ENCODE results near the gene TMEM92.

Gene TMEM92

DNA sequence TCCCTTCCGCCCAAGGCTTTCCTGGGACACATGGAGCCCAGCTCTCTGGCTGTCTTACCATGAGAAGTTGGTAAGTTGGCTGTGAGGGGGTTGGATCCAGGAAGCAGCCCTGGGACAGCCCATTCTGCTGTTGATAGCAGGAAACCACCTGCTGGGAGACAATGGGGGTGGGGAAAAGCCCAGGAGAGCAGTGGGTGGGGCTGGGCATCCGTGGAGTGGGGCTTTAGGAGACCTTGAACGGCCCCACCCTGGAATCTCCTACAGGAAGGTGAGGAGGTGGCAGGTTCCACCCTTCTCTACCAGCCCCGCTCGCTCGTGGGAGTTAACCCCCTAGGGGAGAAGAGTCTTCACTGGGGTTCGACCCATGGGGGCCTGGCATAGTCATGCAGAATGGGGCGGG, 5.8 kb downstream of the TMEM92 start:
- Histone ChIP-seq H3K4me2 (ENCODE audit: low read depth, low read length, poor library complexity, severe bottlenecking) (peak overlapping the region; percentile 15), H3K36me3 (ENCODE audit: insufficient read depth, low read length) (no peaks in the 10 kb centered on the region), H3F3A (ENCODE audit: low read depth) (no peaks in the 10 kb centered on the region), H3K79me2 (ENCODE audit: insufficient read depth, low read length) (no peaks in the 10 kb centered on the region), H3K4me1 (ENCODE audit: insufficient read depth, low read length, poor library complexity, severe bottlenecking) (peaks cover 10% of the 10 kb centered on the region), H4K20me1 (ENCODE audit: insufficient read depth, low read length, poor library complexity, severe bottlenecking) (no peaks in the 10 kb centered on the region), H3K9ac (ENCODE audit: low read depth, low read length, poor library complexity, severe bottlenecking) (no peak overlapping the region), H3K9me2 (replicated peaks; ENCODE audit: low read depth, low read length) (no peaks in the 10 kb centered on the region), H3K27me3 (ENCODE audit: insufficient read depth, low read length, poor library complexity, severe bottlenecking) (no peaks in the 10 kb centered on the region), H3K4me3 (ENCODE audit: low read length, poor library complexity, severe bottlenecking) (no peak overlapping the region), H3K9me3 (ENCODE audit: insufficient read depth, low read depth, low read length) (no peaks in the 10 kb centered on the region), H2AFZ (ENCODE audit: low read length) (no peak overlapping the region)
- TF ChIP-seq, protein P1, sequence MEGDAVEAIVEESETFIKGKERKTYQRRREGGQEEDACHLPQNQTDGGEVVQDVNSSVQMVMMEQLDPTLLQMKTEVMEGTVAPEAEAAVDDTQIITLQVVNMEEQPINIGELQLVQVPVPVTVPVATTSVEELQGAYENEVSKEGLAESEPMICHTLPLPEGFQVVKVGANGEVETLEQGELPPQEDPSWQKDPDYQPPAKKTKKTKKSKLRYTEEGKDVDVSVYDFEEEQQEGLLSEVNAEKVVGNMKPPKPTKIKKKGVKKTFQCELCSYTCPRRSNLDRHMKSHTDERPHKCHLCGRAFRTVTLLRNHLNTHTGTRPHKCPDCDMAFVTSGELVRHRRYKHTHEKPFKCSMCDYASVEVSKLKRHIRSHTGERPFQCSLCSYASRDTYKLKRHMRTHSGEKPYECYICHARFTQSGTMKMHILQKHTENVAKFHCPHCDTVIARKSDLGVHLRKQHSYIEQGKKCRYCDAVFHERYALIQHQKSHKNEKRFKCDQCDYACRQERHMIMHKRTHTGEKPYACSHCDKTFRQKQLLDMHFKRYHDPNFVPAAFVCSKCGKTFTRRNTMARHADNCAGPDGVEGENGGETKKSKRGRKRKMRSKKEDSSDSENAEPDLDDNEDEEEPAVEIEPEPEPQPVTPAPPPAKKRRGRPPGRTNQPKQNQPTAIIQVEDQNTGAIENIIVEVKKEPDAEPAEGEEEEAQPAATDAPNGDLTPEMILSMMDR (conservative IDR thresholded peaks at IDR 0.05; ENCODE audit: low read length), result no peak
- TF ChIP-seq EZH2phosphoT487 (IDR thresholded peaks at IDR 0.05; ENCODE audit: borderline replicate concordance), result no peak

DNA sequence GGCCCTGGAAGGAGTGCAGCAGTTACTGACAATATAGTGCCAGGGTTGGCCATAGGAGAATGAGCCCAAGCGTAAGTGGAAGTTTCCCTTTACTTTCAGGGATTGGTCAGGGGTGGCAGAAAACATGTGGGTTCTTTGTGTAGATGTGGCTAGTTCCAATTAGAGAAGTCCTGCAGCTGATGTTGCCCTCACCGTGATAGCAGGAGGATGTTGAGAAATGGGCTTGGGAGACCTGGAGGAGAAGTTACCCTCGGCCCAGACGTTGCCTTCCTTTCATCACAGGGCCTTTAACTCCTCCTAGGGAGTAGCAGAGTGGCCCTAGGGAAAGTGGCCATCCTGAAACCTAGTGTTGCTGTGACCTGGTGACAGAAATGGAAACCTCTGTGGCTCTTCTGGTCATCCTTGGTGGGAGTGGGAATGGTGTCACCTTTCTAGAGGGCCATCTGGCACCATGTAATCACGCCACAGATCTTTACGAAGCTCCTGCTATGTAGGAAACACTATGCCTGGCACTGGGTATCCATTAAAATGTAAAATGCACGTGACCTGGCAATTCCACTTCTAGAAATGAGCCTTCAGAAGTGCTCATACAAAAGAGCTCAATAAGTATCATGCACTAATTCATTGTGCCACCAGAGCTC, 6.7 kb downstream of the TMEM92 start:
- H3K4me1 ChIP-seq (ENCODE audit: insufficient read depth, low read length, poor library complexity, severe bottlenecking), result peaks cover 10% of the 10 kb centered on the region
- H3K9me3 ChIP-seq (ENCODE audit: insufficient read depth, low read depth, low read length), result no peaks in the 10 kb centered on the region
- no peaks in the 10 kb centered on the region for H3K27me3 ChIP-seq (ENCODE audit: insufficient read depth, low read length, poor library complexity, severe bottlenecking)
- no peaks in the 10 kb centered on the region for H3F3A ChIP-seq (ENCODE audit: low read depth)
- H3K4me3 ChIP-seq (ENCODE audit: low read length, poor library complexity, severe bottlenecking), result no peak overlapping the region
- H3K36me3 ChIP-seq (ENCODE audit: insufficient read depth, low read length), result no peaks in the 10 kb centered on the region
- H3K4me2 ChIP-seq (ENCODE audit: low read depth, low read length, poor library complexity, severe bottlenecking), result no peak overlapping the region
- H4K20me1 ChIP-seq (ENCODE audit: insufficient read depth, low read length, poor library complexity, severe bottlenecking), result no peaks in the 10 kb centered on the region
- H3K79me2 ChIP-seq (ENCODE audit: insufficient read depth, low read length), result no peaks in the 10 kb centered on the region
- H3K9me2 ChIP-seq (replicated peaks; ENCODE audit: low read depth, low read length), result no peaks in the 10 kb centered on the region
- H2AFZ ChIP-seq (ENCODE audit: low read length), result no peak overlapping the region
- H3K9ac ChIP-seq (ENCODE audit: low read depth, low read length, poor library complexity, severe bottlenecking), result no peak overlapping the region
- no peak for TF ChIP-seq EZH2phosphoT487 (IDR thresholded peaks at IDR 0.05; ENCODE audit: borderline replicate concordance)
- TF ChIP-seq, protein P1 (conservative IDR thresholded peaks at IDR 0.05; ENCODE audit: low read length), result no peak

DNA sequence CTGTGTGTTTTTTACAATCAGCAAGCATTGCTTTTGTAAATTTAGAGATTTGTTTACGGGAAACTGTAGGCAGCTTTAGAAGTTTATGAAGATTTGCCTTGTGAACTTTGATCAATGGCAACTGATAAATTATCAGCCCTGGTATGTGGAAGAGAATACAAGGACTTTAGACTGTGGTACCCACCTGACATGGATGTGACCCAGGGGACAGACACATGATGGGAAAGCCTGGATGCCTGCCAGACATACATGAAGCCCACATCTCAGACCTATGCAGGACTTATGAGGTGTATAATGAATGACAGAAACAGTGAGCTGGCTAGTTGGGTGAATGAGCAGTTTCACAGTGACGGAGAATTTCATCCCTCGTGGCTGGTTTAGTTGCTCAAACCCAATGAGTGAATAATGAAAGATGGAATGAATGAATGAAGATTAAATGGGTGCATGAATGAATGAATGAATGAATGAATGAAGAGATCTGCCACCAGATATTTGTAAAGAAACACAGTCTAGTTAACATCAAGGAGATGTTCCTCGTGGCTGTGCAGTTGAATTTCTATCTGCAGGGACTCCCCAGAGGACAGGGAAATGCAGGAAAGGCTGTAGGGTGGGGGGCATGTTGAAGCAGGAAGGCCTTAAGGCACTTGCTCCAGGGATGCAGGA, 7.6 kb downstream of the TMEM92 start:
- Histone ChIP-seq H2AFZ (ENCODE audit: low read length) (no peak overlapping the region), H3K4me1 (ENCODE audit: insufficient read depth, low read length, poor library complexity, severe bottlenecking) (peaks cover 15% of the 10 kb centered on the region)

More for the DNA sequence above, 7.6 kb downstream of the TMEM92 start:
- Histone ChIP-seq H3K4me2 (ENCODE audit: low read depth, low read length, poor library complexity, severe bottlenecking) (no peak overlapping the region), H4K20me1 (ENCODE audit: insufficient read depth, low read length, poor library complexity, severe bottlenecking) (no peaks in the 10 kb centered on the region), H3K9me3 (ENCODE audit: insufficient read depth, low read depth, low read length) (no peaks in the 10 kb centered on the region), H3K79me2 (ENCODE audit: insufficient read depth, low read length) (no peaks in the 10 kb centered on the region), H3K36me3 (ENCODE audit: insufficient read depth, low read length) (no peaks in the 10 kb centered on the region), H3K4me3 (ENCODE audit: low read length, poor library complexity, severe bottlenecking) (no peak overlapping the region), H3F3A (ENCODE audit: low read depth) (no peaks in the 10 kb centered on the region), H3K27me3 (ENCODE audit: insufficient read depth, low read length, poor library complexity, severe bottlenecking) (no peaks in the 10 kb centered on the region), H3K9me2 (replicated peaks; ENCODE audit: low read depth, low read length) (no peaks in the 10 kb centered on the region), H3K9ac (ENCODE audit: low read depth, low read length, poor library complexity, severe bottlenecking) (no peak overlapping the region)
- TF ChIP-seq EZH2phosphoT487 (IDR thresholded peaks at IDR 0.05; ENCODE audit: borderline replicate concordance), result no peak
- TF ChIP-seq, protein P1 (conservative IDR thresholded peaks at IDR 0.05; ENCODE audit: low read length), result no peak

Data from Loucy (cell line).